ENCODE results near the gene SSTR4.
"Not testable (repeated sequence)": the region's sequence is repeated elsewhere in the genome, so short reads cannot be mapped to it uniquely, and the experiment has no call there.

SSTR4 gene

GRCh38 chr20:23018941-23019340 is 16.2 kb upstream of the SSTR4 start:
- no peak for DNase-seq

DNA sequence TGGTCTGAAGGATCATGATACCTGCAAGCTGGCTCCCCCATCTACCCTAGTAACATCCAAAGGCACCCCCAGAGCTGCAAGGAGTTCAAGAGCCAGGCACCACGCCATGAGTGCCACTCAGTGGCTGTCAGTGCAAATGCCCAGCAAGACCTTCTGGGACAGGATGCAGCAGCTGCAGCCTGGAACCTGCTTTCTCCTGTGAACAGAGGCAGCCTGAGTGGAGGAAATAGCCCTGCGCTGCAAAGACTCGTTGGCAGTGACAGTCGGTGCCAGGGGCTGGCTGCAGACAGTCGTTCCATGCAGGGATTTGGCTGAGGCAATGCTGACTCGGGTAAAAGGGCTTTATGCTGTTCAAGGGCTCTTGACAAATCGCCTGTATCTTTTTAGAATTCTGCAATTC is 15.7 kb upstream of the SSTR4 start:
- no peak for DNase-seq

DNA sequence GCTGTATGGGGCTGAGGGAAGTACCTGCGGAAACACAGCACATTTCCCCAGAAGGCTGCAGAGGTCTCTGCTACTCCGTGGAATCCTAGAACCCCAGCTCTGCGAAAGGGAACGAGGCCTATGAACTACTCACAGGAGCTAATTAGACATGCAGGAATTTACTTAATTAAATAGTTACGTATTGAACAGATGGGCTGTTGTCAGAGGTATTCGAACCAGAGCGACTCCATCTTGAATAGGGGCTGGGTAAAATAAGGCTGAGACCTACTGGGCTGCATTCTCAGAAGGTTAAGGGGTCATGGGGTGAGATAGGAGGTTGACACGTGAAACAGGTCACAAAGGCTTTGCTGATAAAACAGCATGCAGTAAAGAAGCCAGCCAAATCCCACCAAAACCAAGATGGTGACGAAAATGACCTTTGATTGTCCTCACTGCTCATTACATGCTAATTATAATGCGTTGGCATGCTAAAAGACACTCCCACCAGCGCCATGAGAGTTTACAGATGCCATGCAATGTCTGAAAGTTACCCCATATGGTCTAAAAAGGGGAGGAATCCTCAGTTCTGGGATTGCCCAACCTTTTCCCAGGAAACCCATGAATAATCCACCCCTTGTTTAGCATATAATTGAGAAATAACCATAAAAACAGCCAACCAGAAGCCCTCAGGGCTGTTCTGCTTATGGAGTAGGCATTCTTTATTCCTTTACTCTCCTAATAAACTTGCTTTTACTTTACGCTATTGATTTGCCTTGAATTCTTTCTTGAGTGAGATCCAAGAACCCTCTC is 14.7 kb upstream of the SSTR4 start:
- no peak for DNase-seq

- no peak for DNase-seq
Observed at GRCh38 chr20:23021541-23021940, 13.6 kb upstream of the SSTR4 start.

DNA sequence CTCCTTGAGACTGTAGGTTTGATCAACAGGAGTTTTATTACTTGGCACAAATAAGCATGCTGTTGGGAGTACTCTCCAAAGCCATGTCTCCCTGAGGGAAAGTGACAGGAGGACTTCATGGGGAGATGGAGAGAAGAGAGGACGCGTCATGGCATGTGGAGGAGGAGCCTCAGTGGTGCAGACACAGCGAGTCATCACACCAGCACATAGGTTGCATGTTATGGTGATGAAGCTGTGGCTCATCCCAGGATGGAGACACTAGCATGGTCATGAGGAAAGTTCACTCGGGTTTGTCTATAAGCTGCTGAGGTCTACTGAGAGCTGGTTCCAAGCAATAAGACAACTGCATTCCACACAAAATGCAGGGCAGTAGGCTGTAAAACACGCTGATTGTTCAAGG is 13.2 kb upstream of the SSTR4 start:
- no peak for DNase-seq

- no peak for DNase-seq
Observed at GRCh38 chr20:23022849-23023248, 12.3 kb upstream of the SSTR4 start.

- no peak for DNase-seq
Observed at GRCh38 chr20:23023621-23024177, 11.4 kb upstream of the SSTR4 start.

GRCh38 chr20:23024701-23025100 is 10.4 kb upstream of the SSTR4 start:
- DNase-seq: no peak

GRCh38 chr20:23025503-23025902 is 9.6 kb upstream of the SSTR4 start:
- not testable (repeated sequence) for DNase-seq

DNA sequence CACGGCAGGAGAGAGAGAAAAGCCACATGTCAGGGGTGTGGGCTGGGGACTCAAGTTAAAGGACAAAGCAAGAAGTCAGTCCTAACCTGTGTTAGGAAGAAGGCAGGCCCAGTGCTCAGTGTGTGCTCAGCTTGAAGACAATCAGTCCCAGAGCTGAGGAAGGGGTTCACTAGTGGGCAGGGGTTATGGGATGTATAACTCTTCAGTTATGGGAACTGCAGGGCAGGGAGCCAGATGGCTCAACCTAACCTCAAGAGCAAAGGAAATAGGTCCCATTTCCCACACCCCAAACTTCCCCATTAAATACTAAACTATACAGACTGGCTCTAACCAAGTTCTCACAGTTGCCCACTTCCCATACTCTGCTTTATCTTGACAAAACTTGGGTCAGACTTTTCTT is 7.4 kb upstream of the SSTR4 start:
- DNase-seq: no peak

DNA sequence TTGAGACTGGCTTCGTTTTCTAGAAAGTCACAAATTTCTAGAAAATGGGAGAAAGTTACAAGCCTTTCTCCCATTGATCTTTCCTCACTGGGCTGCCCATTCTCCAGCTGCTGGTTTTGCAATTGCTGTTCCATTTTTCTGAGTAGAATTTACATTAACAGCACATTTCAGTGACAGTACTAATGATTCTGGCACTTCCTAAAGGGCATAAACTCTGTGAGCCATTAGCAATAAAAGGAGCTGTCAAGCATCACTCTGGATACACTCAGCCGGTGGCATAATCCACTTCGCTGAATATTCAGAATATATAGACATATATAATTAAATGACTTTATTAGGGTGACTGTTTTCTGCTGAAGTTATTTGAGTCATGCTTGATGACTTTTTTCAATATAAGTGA is 6.7 kb upstream of the SSTR4 start:
- no peak for DNase-seq

DNA sequence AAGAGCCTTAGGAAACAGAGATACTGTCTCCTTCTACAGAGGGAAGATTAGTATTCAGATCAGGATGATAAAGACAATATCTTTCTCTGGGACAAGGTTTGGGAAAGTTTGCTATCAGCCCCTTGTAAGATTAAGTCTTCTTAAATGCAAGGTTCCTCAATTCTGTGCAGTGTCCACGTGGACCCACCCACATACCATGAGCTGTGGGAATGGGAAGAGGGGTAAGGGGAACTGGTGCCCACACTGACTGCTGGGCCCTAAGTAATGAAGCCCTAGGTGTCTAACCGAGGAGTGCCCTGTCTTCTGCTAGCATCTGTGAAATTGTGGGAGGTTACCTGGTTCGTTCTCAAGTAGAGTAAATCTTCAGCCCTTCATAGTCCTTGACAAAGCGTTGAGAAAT is 5.8 kb upstream of the SSTR4 start:
- no peak for DNase-seq

GRCh38 chr20:23031346-23031745 is 3.8 kb upstream of the SSTR4 start:
- no peak for DNase-seq

DNA sequence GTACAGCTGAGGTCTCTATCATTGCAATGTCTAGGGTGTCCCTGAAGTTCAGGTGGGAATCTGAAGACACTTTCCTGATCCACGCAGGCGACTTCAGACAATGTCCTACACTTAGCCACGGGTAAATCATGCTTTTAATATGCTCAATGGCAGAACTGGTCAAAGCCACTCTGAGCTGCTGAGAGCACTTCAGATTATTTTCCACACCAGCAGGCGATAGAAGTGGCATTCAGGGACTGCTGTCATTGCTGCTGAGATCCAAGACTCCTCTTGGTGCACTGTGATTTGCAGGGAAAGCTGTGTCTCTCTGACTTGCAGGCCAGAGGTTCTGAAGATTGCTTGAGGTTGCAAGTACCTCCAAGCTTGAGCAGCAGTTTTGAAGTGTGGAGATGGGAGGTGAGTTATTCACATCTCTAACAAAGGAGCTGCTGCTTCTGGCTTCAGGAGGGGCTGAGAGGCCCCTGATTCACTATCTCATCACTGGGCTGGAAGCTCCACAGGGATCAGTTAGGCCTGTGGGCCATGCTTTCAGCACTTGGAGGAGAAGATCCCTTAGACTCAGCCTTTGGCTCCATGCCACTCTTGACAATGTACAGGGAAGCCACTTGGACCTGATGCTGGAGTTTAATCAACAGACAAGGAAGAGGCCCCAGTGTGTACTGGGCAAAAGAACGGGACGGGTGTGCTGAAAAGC is 2.9 kb upstream of the SSTR4 start:
- no peak for DNase-seq

DNA sequence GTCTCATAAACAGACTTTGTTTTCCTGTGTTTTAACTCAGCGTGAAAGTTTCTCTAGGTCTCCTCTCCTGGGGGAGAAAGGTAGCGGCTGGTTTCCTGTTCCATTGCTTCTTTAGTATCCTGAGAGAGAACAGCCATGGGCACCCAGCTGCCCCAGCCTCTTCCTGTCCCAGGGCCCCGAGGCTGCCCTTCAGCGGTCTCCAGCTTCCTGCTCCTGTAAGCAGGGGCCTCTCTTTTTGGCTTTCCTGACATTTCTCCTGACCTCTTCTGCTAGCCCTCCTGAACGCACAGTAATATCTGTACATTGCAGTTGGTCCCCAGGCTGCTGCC is 2.4 kb upstream of the SSTR4 start:
- no peak for DNase-seq

GRCh38 chr20:23033918-23034317 is 1.2 kb upstream of the SSTR4 start:
- no peak for DNase-seq

- DNase-seq: no peak
Observed at GRCh38 chr20:23035731-23036130, 619 bp downstream of the SSTR4 start.

GRCh38 chr20:23036371-23036770 is 1.3 kb downstream of the SSTR4 start:
- no peak for DNase-seq

GRCh38 chr20:23037017-23037481 is 1.9 kb downstream of the SSTR4 start:
- no peak for DNase-seq

DNA sequence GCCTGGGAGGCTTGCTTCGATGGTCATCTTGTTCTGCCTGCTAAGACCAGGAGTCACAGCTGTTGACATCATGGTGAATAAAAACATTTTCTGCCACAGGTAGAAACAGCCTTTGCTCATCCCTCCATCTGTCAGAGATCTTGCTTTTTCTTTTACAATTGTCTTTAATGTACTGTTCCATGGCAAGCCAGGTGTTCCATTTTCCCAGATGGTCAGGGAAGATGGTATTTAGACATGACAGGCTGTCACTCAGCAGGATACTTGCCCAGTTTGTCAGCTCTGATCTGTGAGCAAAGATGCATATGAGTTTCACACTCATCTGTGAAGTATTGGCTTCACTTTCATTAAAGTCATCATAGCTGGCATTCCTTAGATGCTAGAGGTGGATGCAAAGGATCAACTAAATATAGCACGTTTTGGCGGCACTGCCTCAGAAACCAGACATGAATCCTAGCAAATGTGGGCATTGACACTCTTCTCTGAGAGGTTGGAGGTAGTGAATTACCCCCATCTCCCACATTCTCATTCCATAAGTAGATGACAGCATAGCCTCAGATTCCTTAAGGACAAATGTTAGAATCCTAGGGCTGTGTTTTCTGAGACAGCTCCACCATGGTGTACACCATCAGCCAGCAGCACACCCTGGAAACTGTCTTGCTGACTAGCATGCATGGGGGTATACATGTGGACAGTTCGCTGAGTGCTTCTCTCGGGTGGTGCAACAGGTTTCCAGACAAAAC is 4.2 kb downstream of the SSTR4 start:
- DNase-seq: no peak

DNA sequence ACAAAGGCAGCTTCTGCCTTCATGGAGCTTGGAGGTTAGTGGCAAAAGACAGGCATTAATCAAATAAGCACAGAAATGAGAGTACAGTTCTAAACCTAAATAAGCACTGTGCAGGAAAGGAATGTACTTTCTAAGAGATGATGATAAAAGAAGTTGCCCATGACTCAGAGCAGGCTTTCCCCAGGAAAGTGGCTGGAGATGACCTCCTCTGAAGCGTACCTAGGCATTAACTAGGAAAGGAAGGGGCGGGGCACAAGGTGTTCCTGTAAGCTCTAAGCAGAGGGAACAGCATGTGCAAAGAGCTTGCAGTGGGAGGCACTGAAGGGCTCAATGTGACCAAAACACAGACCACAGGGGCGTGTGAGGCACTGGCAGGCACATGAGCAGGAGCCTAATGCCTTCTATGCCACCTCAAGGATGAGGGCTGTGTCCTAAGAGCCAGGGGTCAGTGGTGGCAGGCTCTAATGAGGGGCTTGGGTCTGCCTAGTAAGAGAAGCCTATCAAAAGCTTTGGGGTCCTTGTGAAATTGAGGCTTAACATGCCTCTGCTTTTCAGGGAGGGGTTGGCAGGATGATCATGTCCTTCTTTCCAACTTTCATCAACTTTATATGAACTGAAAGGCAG is 4.9 kb downstream of the SSTR4 start:
- no peak for DNase-seq

DNA sequence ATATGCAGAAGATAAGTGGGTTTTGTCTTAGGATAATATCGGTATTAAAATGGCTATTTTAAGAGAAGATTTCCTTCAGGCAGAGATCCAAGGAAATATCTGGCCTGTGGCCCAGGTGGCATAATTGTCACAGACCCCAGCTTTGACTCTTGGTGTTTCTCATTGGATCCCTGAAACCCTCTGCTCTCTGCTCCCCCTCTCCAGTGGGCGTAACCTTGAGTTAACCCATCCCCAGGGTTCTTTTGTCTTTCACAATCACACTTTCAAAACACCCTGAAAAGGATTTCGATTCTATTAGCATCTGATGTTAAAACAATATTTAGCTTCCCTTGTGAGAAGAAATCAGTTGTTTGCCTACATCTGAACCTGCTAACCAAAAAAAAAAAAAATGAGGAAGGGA is 7.2 kb downstream of the SSTR4 start:
- DNase-seq: no peak

DNA sequence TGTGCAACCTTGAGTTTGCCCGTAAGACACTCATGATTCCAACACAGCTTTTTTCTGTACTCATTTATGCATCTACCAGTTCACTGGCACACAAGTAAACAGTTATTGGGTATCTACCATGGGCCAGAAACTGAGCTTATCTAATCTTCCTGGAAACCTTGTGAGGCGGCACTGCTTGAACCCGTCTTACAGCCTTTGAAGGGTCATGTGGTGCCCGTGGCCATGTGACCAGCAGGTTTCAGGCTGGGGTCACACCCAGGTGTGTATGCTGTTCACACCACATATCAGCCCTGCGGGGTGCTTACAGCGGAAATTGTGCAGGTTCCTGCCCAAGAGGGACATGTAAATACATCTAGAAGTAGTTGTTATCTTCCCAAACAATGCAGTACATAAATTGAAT is 8.3 kb downstream of the SSTR4 start:
- DNase-seq: no peak
